Chondrocyte (in vitro differentiated cells): ENCODE results near the gene PACS1. TPM values are rescaled to one million over a fixed set of nuclear protein-coding genes. Genes with fewer than 3 reads are reported as not detected.
"Not testable (repeated sequence)": the region's sequence is repeated elsewhere in the genome, so short reads cannot be mapped to it uniquely, and the experiment has no call there.

ENCODE experiments used
- DNase-seq: peaks from one replicate; pipeline ENCODE4 v3.0.0; 2021; ENCODE audit warnings: mixed read lengths, low spot score
- H3K27ac Mint-ChIP-seq: one replicate; pipeline ENCODE4 v1.8.0; 2021; ENCODE audit warnings: mild to moderate bottlenecking, moderate library complexity, mixed read lengths; ENCODE audit not compliant: unreplicated experiment
- H3K27me3 Mint-ChIP-seq: 2 replicates; pipeline ENCODE4 v1.8.0; 2021; ENCODE audit warnings: low read depth, mixed read lengths
- H3K36me3 Mint-ChIP-seq: 2 replicates; pipeline ENCODE4 v1.8.0; 2021; ENCODE audit warnings: low read depth, mixed read lengths
- H3K4me1 Mint-ChIP-seq: 2 replicates; pipeline ENCODE4 v1.8.0; 2021; ENCODE audit warnings: low read depth, mild to moderate bottlenecking, mixed read lengths
- H3K4me3 Mint-ChIP-seq: one replicate; pipeline ENCODE4 v1.8.0; 2021; ENCODE audit warnings: mild to moderate bottlenecking, moderate library complexity, mixed read lengths; ENCODE audit not compliant: unreplicated experiment
- H3K9me3 Mint-ChIP-seq: 2 replicates; pipeline ENCODE4 v1.8.0; 2021; ENCODE audit warnings: low read depth, mixed read lengths
- long read RNA-seq: library from polyadenylated mRNA; stranded (forward); transcript quantifications from one replicate; pipeline ENCODE4 v2.0.0, GENCODE V29; 2021
- total RNA-seq: library from RNA; stranded (reverse); gene quantifications from 3 replicates; pipeline ENCODE4 v1.2.1, GENCODE V29; 2021
- TF ChIP-seq, protein P1 (sequence below): fragments of 200-600 bp; sonication (generic); IDR thresholded peaks from 2 replicates; pipeline ENCODE4 v1.5.0; 2021; ENCODE audit warnings: antibody characterized with exemption, mild to moderate bottlenecking, moderate library complexity

Gene PACS1
- 74.4 to 90.7 TPM (median 85.7 TPM) in 3 replicates for total RNA-seq
- long read RNA-seq, full-length matches to known transcripts = 22 of 44 reads
- long read RNA-seq, partial matches to known transcripts = 9 of 44 reads
- long read RNA-seq, other reads (novel, unspliced or antisense) = 13 of 44 reads

DNA sequence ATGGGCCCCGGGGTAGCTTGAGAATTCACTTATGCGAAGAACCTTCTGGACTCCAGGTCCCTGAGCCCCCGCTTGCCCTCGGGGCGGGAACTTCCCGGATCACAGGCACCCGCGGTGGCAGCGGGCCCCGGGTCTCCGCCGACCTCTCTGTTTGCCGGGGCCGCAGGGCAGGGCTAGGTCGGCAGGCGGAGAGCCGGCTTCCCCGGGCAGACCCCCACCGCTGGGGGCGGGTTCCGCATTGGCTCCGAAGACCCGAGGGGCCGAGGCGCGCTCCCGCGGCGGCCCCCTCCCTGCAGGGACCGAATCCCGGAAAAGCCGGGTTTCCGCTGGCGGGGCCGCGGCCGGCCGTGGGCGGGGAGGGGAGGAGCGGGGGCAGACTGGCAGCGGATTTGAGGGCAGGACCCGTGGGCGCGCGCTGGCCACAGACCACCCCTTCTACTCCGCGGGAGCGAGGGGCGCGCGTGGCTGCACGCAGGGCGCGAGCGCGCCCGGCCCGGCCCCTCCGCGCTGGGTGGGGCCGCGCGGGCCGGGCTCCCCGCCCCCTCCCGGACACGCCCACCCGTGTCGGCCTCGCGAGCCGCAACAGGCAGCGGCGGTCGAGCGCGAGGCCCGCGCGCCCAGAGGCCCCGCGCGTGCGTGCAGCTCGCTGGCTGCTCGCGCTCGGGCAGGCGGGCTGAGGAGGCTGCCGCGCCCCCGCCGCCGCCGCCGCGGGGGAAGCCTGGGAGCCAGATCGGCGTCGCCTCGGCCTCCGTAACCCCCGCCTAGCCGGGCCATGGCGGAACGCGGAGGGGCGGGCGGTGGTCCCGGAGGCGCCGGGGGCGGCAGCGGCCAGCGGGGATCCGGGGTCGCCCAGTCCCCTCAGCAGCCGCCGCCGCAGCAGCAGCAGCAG, at the start of gene PACS1:
Gene PACS1 (plus strand): TSS at position 558 of the 889 bp plus-strand sequence. CDS start 215 bp downstream, at position 773.
- DNase-seq = no peak
- TF ChIP-seq, protein P1, sequence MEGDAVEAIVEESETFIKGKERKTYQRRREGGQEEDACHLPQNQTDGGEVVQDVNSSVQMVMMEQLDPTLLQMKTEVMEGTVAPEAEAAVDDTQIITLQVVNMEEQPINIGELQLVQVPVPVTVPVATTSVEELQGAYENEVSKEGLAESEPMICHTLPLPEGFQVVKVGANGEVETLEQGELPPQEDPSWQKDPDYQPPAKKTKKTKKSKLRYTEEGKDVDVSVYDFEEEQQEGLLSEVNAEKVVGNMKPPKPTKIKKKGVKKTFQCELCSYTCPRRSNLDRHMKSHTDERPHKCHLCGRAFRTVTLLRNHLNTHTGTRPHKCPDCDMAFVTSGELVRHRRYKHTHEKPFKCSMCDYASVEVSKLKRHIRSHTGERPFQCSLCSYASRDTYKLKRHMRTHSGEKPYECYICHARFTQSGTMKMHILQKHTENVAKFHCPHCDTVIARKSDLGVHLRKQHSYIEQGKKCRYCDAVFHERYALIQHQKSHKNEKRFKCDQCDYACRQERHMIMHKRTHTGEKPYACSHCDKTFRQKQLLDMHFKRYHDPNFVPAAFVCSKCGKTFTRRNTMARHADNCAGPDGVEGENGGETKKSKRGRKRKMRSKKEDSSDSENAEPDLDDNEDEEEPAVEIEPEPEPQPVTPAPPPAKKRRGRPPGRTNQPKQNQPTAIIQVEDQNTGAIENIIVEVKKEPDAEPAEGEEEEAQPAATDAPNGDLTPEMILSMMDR = peak; percentile 35
- Mint-ChIP-seq H3K4me3 (peak within 1 kb of the TSS; percentile 83), H3K27ac (peak within 1 kb of the TSS; percentile 92), H3K36me3 (peaks cover 33% of the 10 kb centered on the region), H3K4me1 (peaks cover 41% of the 10 kb centered on the region), H3K9me3 (no peaks in the 10 kb centered on the region), H3K27me3 (no peaks in the 10 kb centered on the region)

DNA sequence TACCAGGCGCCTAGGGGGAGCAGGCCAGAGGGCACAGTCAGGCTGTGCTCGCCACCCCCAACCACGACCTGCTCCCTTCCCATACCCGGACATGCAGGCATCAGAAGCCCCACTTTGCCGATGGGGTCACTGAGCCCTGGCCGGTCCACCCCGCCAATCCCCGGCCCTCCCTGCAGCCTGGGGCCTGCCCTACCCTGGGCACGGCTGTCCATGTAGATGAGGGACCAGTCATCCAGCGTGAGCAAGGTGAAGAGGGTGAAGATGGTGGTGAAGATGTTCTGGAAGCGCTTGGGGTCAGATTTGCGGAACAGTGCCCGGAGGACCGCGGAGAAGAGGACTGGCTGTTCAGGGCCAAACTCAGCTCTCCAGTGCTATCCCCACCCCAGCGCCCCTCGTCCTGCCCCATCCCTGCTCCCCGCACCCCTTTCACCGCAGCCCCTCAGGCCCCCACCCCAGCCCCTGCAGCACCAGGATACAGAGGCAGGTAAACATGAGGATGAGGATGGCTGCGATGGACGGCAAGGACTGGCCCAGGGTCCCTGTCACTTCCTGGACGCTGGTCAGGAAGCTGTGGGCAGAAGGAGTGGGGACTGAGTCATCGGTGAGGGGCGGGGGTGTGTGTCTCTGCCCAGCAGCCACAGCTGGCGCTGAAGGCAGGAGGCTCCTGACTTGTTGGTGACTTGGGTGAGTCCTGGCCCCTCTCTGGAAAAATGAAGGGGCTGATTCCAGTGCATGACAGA, 49.3 kb upstream of the PACS1 start:
- H3K27ac Mint-ChIP-seq = peak overlapping the region; percentile 51
- no peak for DNase-seq
- H3K4me3 Mint-ChIP-seq = no peak overlapping the region
- H3K36me3 Mint-ChIP-seq = no peaks in the 10 kb centered on the region
- peaks cover 3% of the 10 kb centered on the region for H3K27me3 Mint-ChIP-seq
- TF ChIP-seq, protein P1 = no peak
- H3K9me3 Mint-ChIP-seq = no peaks in the 10 kb centered on the region
- peaks cover 37% of the 10 kb centered on the region for H3K4me1 Mint-ChIP-seq

DNA sequence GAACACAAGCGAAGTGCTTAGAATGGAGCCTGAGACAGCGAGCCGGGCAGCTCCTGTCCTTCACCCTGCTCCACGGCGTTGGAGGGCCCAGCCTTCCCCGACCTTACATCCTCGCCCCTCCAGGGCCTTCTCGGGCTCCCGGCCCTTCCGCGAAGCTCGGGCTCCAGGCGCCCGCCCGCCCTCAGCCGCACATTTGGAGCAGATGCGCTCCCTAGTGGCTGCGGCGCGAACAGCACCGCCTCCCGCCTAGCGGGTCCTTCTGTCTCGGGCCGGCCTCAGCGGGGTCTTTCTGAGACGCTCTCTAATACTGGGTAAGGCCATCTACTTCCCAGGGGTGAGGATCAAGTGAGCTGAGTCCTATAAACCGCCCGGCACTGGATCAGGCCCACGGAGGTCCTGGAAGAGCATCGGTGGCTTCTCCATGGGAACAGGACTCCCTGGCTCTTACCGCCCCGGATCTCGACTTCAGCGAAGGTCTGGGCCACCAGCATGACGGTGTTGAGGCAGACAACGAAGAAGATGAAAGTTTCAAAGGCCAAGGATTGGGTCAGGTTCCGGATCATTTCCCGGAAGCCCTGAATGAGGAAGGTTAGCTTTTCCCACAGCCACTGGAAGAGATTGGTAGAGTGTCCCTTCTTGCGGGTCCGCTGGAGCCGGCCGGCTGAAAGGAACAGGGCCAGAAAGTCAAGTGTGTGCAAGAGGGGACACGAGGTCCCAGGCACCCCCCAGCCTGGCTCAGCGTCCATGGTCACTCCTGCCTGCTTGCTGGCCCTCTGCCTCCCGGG, 47.5 kb upstream of the PACS1 start:
- Mint-ChIP-seq H3K27me3 (peaks cover 3% of the 10 kb centered on the region), H3K36me3 (no peaks in the 10 kb centered on the region), H3K4me1 (peaks cover 26% of the 10 kb centered on the region), H3K4me3 (peak overlapping the region; percentile 46), H3K9me3 (no peaks in the 10 kb centered on the region), H3K27ac (no peak overlapping the region)
- TF ChIP-seq, protein P1 = peak; percentile 94
- no peak for DNase-seq

DNA sequence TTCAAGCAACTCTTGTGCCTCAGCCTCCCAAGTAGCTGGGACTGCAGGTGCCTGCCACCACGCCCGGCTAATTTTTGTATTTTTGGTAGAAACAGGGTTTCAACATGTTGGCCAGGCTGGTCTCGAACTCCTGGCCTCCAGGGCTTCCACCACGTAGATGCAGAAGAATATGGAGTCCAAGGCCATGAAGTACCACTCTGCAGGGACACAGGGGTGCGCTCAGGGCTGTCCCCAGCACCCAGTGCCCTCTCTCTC, 47.0 kb upstream of the PACS1 start:
- not testable (repeated sequence) for DNase-seq, H3K27me3 Mint-ChIP-seq, H3K36me3 Mint-ChIP-seq, H3K27ac Mint-ChIP-seq, H3K4me3 Mint-ChIP-seq, H3K9me3 Mint-ChIP-seq
- H3K4me1 Mint-ChIP-seq = peaks cover 26% of the 10 kb centered on the region

DNA sequence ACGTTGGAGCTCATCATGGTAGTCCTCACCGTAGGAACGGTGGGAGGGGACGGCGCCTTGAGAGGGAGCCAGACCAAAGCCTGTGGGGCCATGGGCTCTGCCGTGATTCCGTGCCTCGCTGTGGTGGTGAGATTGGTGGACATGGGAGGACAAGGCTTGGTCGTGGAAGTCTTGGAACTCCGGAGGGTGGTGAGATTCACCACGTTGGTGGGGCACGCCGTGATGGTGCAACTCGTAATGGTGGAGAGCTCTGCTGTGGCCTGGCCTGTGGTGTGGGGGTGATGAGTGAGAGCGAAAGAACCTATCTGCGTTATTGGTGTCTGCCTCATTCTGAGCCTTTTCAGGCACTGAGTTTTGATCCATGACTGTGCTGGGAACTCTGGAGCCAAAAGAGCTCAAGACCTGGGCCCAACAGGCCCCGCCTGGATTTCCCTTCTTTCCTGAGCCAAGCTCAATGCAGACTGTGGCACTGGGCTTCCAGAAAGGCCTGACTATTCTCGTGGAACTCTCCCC, 44.0 kb upstream of the PACS1 start, which contains the start of gene CATSPER1:
Gene CATSPER1 (minus strand): TSS at position 463 of the 513 bp plus-strand sequence. CDS start 100 bp downstream, at position 363.
- TF ChIP-seq, protein P1 = no peak
- Mint-ChIP-seq H3K9me3 (no peaks in the 10 kb centered on the region), H3K27me3 (peaks cover 3% of the 10 kb centered on the region), H3K4me1 (peaks cover 16% of the 10 kb centered on the region), H3K4me3 (no peak within 1 kb of the TSS), H3K36me3 (no peaks in the 10 kb centered on the region), H3K27ac (no peak within 1 kb of the TSS)
- DNase-seq = no peak
